ENCODE data around the gene PLCB1. TPM values are rescaled to one million over a fixed set of nuclear protein-coding genes. Genes with fewer than 3 reads are reported as not detected.

PLCB1 gene
- total and polyA plus RNA-seq, 3 experiments from 2014 or later: 8.5 to 9.9 (median 8.8) TPM

DNA sequence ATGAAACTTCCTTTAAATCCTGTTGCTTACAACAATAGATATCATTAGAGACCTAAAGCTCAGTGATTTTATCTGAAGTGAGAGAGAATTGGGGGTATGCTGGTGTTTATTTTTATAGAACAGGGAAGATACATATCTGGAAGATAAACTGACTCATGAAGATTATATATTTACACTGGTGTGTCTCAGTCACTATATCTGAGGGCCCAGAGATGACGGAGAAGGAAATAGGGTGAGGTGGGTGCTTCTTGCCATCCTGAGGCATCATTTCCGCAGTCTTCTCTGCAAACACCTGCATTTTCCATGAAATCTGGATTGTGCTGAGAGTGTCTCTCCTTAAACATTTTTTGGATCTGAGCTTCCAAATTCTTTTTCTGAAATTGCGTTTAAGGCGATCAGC lies 5.9 kb upstream of the PLCB1 start:
- Mint-ChIP-seq H3K27me3 (peaks cover 2 to 19% of the 10 kb centered on the region in 2 donors), H3K4me1 (no peaks in the 10 kb centered on the region), H3K36me3 (no peaks in the 10 kb centered on the region), H3K4me3 (no peak overlapping the region), H3K27ac (no peak overlapping the region), H3K9me3 (no peaks in the 10 kb centered on the region)
- CTCF ChIA-PET: no interaction called here
- H3K27ac ChIP-seq (ENCODE audit: low read depth, low read length): no peak overlapping the region
- no peak overlapping the region for H3K4me3 ChIP-seq (ENCODE audit: low read length)
- DNase-seq: no peak
- H3K4me1 ChIP-seq (ENCODE audit: insufficient read depth, low read length): no peaks in the 10 kb centered on the region
- POLR2A ChIA-PET: no interaction called here
- H3K9me3 ChIP-seq (ENCODE audit: low read length): no peaks in the 10 kb centered on the region
- H3K36me3 ChIP-seq (ENCODE audit: insufficient read depth, low read length): no peaks in the 10 kb centered on the region
- no peaks in the 10 kb centered on the region for H3K27me3 ChIP-seq (ENCODE audit: insufficient read depth, low read length, poor library complexity, severe bottlenecking)

DNA sequence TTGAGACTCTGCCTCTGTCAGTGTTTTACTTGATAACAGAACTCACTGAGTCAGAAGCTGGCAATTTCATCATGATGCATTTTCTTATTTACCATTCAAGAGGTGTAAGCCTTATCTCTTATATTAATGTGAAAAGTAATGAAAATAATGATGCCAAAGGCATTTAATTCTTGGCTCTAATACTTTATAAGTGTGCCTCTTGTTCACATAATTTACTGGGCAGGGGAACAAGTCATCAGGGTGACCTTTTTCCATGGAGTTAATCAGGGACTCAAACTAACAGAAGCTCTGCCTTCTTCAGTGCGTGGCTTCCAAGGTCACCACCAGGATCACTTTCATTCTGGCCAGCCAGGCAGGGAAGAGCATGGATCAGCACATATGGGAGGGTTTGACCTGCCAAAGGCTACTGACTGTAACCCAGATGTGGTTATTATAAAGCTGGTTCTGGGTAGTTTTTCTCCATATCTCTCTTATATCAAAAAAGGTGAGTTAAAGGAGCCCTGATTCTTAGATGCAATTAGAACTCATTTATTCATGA lies 5.2 kb upstream of the PLCB1 start:
- Mint-ChIP-seq H3K4me1 (peaks cover 4 to 5% (median 5%) of the 10 kb centered on the region in 3 donors), H3K27me3 (peaks cover 3 to 19% of the 10 kb centered on the region in 2 donors), H3K36me3 (no peaks in the 10 kb centered on the region), H3K4me3 (peak overlapping the region in 1 of 7 donors; percentile 7), H3K27ac (no peak overlapping the region), H3K9me3 (no peaks in the 10 kb centered on the region)
- Histone ChIP-seq H3K27ac (ENCODE audit: low read depth, low read length) (no peak overlapping the region), H3K4me1 (ENCODE audit: insufficient read depth, low read length) (peaks cover 4% of the 10 kb centered on the region), H3K36me3 (ENCODE audit: insufficient read depth, low read length) (no peaks in the 10 kb centered on the region), H3K27me3 (ENCODE audit: insufficient read depth, low read length, poor library complexity, severe bottlenecking) (no peaks in the 10 kb centered on the region), H3K4me3 (ENCODE audit: low read length) (no peak overlapping the region), H3K9me3 (ENCODE audit: low read length) (no peaks in the 10 kb centered on the region)
- no peak for DNase-seq
- POLR2A ChIA-PET: no interaction called here
- CTCF ChIA-PET: interaction anchor here (1.9 kb wide), 1 partner anchor 595 kb away, joined by 5 read pairs; no protein-coding TSS in a partner anchor

GRCh38 chr20:8127553-8128255 lies 4.4 kb upstream of the PLCB1 start:
- POLR2A ChIA-PET: no interaction called here
- Histone ChIP-seq H3K4me3 (ENCODE audit: low read length) (no peak overlapping the region), H3K4me1 (ENCODE audit: insufficient read depth, low read length) (peaks cover 4% of the 10 kb centered on the region), H3K9me3 (ENCODE audit: low read length) (no peaks in the 10 kb centered on the region), H3K27ac (ENCODE audit: low read depth, low read length) (no peak overlapping the region), H3K36me3 (ENCODE audit: insufficient read depth, low read length) (no peaks in the 10 kb centered on the region), H3K27me3 (ENCODE audit: insufficient read depth, low read length, poor library complexity, severe bottlenecking) (no peaks in the 10 kb centered on the region)
- no peaks in the 10 kb centered on the region for H3K9me3 Mint-ChIP-seq
- DNase-seq: no peak
- H3K4me1 Mint-ChIP-seq: peaks cover 4 to 5% (median 5%) of the 10 kb centered on the region in 3 donors
- CTCF ChIA-PET: interaction anchor here (1.9 kb wide), 1 partner anchor 594 kb away, joined by 5 read pairs; no protein-coding TSS in a partner anchor
- H3K36me3 Mint-ChIP-seq: no peaks in the 10 kb centered on the region
- H3K27me3 Mint-ChIP-seq: peaks cover 3 to 19% of the 10 kb centered on the region in 2 donors
- no peak overlapping the region for H3K27ac Mint-ChIP-seq
- H3K4me3 Mint-ChIP-seq: no peak overlapping the region

GRCh38 chr20:8128291-8129060 lies 3.6 kb upstream of the PLCB1 start:
- CTCF ChIA-PET: interaction anchor here (1.9 kb wide), 1 partner anchor 593 kb away, joined by 5 read pairs; no protein-coding TSS in a partner anchor
- no peaks in the 10 kb centered on the region for H3K9me3 Mint-ChIP-seq
- DNase-seq: no peak
- Histone ChIP-seq H3K9me3 (ENCODE audit: low read length) (no peaks in the 10 kb centered on the region), H3K27ac (ENCODE audit: low read depth, low read length) (no peak overlapping the region), H3K36me3 (ENCODE audit: insufficient read depth, low read length) (no peaks in the 10 kb centered on the region), H3K27me3 (ENCODE audit: insufficient read depth, low read length, poor library complexity, severe bottlenecking) (peaks cover 5% of the 10 kb centered on the region), H3K4me1 (ENCODE audit: insufficient read depth, low read length) (peaks cover 10% of the 10 kb centered on the region), H3K4me3 (ENCODE audit: low read length) (no peak overlapping the region)
- POLR2A ChIA-PET: no interaction called here
- H3K27me3 Mint-ChIP-seq: peaks cover 8 to 19% of the 10 kb centered on the region in 2 donors
- no peak overlapping the region for H3K27ac Mint-ChIP-seq
- peaks cover 7 to 13% (median 13%) of the 10 kb centered on the region in 3 donors for H3K4me1 Mint-ChIP-seq
- no peaks in the 10 kb centered on the region for H3K36me3 Mint-ChIP-seq
- no peak overlapping the region for H3K4me3 Mint-ChIP-seq

DNA sequence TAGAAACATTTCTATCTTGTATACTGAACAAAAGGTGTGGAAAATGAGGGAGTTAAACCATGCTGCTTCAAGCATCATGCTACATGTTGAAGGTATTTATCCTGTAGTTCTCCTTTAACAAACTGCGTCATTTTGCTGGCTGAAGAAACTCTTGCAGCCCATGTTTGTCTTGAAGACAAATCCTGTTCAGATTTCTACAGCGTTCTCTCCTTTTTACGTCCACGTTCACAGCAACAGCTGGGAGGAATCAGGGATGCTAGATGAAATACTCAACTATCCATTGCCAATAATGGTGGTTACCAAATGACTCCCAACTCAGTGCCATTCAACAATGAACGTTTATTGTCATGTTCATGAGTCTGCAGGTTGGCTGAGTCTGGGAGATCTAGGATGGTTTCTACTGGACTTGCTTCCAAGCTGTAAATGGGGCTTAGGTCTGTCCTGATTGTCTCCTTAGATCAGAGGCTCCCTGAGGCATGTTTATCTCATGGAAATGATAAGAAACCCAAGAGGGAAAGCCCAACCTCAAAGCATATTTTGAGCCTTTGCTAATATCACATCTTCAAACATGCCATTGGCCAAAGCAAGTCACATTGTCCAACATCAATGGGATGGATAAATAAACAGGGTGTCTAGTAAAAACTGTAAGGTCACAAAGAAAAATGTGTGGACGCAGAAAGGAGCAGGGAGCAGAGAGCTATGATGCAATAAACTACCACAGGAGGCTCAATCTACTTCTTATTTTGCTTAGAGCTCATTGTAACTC lies 2.7 kb upstream of the PLCB1 start:
- no peak for DNase-seq
- ChIA-PET POLR2A (no interaction called here), CTCF (interaction anchor here (4.0 kb wide), 1 partner anchor 260 kb away, joined by 20 read pairs; no protein-coding TSS in a partner anchor)
- H3K36me3 Mint-ChIP-seq: no peaks in the 10 kb centered on the region
- peaks cover 16 to 22% (median 22%) of the 10 kb centered on the region in 3 donors for H3K4me1 Mint-ChIP-seq
- H3K27me3 Mint-ChIP-seq: peaks cover 8 to 24% of the 10 kb centered on the region in 2 donors
- no peaks in the 10 kb centered on the region for H3K9me3 Mint-ChIP-seq
- no peaks in the 10 kb centered on the region for H3K9me3 ChIP-seq (ENCODE audit: low read length)
- peaks cover 13% of the 10 kb centered on the region for H3K27me3 ChIP-seq (ENCODE audit: insufficient read depth, low read length, poor library complexity, severe bottlenecking)
- no peak overlapping the region for H3K4me3 ChIP-seq (ENCODE audit: low read length)
- no peaks in the 10 kb centered on the region for H3K36me3 ChIP-seq (ENCODE audit: insufficient read depth, low read length)
- peak overlapping the region in 1 of 7 donors; percentile 16 for H3K4me3 Mint-ChIP-seq
- no peak overlapping the region for H3K27ac Mint-ChIP-seq
- H3K4me1 ChIP-seq (ENCODE audit: insufficient read depth, low read length): peaks cover 12% of the 10 kb centered on the region
- no peak overlapping the region for H3K27ac ChIP-seq (ENCODE audit: low read depth, low read length)

DNA sequence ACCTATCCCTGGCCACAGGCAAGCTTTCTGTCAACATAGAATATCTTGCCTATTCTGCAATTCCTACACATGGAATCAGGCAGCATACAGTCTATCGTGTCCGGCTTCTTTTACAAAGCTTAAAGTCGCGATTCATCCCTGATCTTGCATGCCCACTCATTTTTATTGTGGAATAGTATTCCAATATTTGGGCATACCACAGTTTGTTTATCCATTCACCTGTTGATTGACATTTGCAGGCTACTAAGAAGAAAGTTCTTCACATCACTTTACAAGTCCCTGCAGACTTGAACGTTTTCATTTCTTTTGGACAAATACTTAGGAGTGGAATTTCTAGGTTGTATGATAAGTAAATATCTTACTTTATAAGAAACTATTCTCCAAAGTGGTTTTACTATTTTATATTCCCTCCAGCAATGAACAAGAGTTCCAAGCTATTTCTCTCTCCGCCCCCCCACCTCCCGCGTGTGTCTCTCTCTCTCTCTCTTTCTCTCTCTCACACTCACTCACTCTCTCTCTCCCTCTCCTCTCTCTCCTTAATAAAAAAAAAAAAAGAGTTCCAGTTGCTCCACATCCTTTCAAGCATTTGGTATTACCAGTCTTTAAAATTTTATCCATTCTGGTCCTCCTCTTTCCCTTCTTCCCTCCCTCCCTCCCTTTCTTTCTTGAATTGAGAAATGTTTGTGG lies 1.1 kb upstream of the PLCB1 start:
- H3K27ac ChIP-seq (ENCODE audit: low read depth, low read length): no peak overlapping the region
- ChIA-PET CTCF (interaction anchor here (0.7 to 4.0 kb wide), 16 partner anchors 10 to 591 kb away, joined by 3 to 20 read pairs (median 4); no protein-coding TSS in a partner anchor), POLR2A (no interaction called here)
- no peak for DNase-seq
- no peak overlapping the region for H3K4me3 ChIP-seq (ENCODE audit: low read length)
- no peaks in the 10 kb centered on the region for H3K36me3 ChIP-seq (ENCODE audit: insufficient read depth, low read length)
- no peak overlapping the region for H3K27ac Mint-ChIP-seq
- no peaks in the 10 kb centered on the region for H3K36me3 Mint-ChIP-seq
- H3K4me1 ChIP-seq (ENCODE audit: insufficient read depth, low read length): peaks cover 12% of the 10 kb centered on the region
- H3K9me3 Mint-ChIP-seq: no peaks in the 10 kb centered on the region
- H3K4me3 Mint-ChIP-seq: peak overlapping the region in 3 of 7 donors; percentile 79 to 93 (median 91)
- H3K27me3 Mint-ChIP-seq: peaks cover 8 to 14% of the 10 kb centered on the region in 2 donors
- H3K4me1 Mint-ChIP-seq: peaks cover 25 to 36% (median 33%) of the 10 kb centered on the region in 3 donors
- H3K9me3 ChIP-seq (ENCODE audit: low read length): no peaks in the 10 kb centered on the region
- H3K27me3 ChIP-seq (ENCODE audit: insufficient read depth, low read length, poor library complexity, severe bottlenecking): peaks cover 13% of the 10 kb centered on the region
